A673 (cell line): Measurements from ENCODE around the gene PDCD1.

Source experiments
- CTCF ChIP-seq: fragments of 300-800, 200-600 bp; sonication (generic); conservative IDR thresholded peaks from 2 replicates; pipeline ENCODE4 v1.5.1; 2017; ENCODE audit warnings: low read depth, mild to moderate bottlenecking, antibody characterized with exemption, low read length, moderate library complexity, mixed read lengths
- EZH2 ChIP-seq: fragments of 200-600 bp; sonication (generic); IDR thresholded peaks from 2 replicates; pipeline ENCODE4 v1.6.1; 2017; ENCODE audit warnings: borderline replicate concordance, low read depth, mild to moderate bottlenecking, mixed read lengths, antibody characterized with exemption, low read length; ENCODE audit not compliant: poor library complexity, severe bottlenecking

DNA sequence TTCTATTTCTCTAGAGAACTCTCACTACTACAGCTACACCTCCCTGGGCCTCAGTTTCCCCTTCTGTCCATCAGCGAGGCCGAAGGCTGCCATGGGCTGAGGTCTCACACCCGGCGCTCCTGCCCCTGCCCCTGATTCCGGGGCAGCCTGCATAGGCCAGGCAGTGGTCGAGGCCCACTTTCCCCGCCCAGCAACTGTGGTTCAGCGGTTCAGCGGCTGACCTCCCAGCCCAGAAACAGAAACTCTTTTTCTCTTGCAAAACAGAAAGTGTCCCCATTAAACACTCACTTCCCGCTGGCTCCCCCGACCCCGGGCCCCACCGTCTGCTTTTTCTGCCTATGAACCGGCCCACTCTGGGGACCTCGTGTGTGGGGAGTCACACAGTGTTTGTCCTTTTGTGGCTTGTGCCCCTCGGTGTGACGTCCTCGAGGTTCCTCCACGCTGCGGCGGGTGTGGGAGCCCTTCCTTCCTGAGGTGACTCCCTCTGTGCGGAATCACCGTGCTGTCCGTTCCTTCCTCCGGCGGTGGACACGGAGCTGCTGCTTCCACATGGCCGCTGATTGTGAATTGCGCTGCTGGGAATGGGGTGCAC is 16.0 kb downstream of the PDCD1 start:
- TF ChIP-seq CTCF (no peak), EZH2 (no peak)
